Measurements from ENCODE around the gene DTNB. TPM values are rescaled to one million over a fixed set of nuclear protein-coding genes. Genes with fewer than 3 reads are reported as not detected.

DTNB gene
- total RNA-seq, 1 donor = 18.3 TPM

GRCh38 chr2:25595393-25595792 lies 78.0 kb downstream of the DTNB start:
- Histone ChIP-seq H3K4me1 (ENCODE audit: insufficient read depth, low read length) (peaks cover 16% of the 10 kb centered on the region), H3K9me3 (ENCODE audit: low read depth, low read length) (no peaks in the 10 kb centered on the region), H3K4me3 (ENCODE audit: low read length) (no peak overlapping the region), H3K27me3 (ENCODE audit: insufficient read depth, low read length) (no peaks in the 10 kb centered on the region)

GRCh38 chr2:25594991-25595390 lies 78.4 kb downstream of the DTNB start:
- Histone ChIP-seq H3K27me3 (ENCODE audit: insufficient read depth, low read length) (no peaks in the 10 kb centered on the region), H3K4me1 (ENCODE audit: insufficient read depth, low read length) (peaks cover 20% of the 10 kb centered on the region), H3K9me3 (ENCODE audit: low read depth, low read length) (no peaks in the 10 kb centered on the region), H3K4me3 (ENCODE audit: low read length) (no peak overlapping the region)

GRCh38 chr2:25592766-25593292 lies 80.5 kb downstream of the DTNB start:
- H3K4me1 ChIP-seq (ENCODE audit: insufficient read depth, low read length) = peaks cover 20% of the 10 kb centered on the region
- no peaks in the 10 kb centered on the region for H3K9me3 ChIP-seq (ENCODE audit: low read depth, low read length)
- no peak overlapping the region for H3K4me3 ChIP-seq (ENCODE audit: low read length)
- H3K27me3 ChIP-seq (ENCODE audit: insufficient read depth, low read length) = no peaks in the 10 kb centered on the region

- Histone ChIP-seq H3K9me3 (ENCODE audit: low read depth, low read length) (no peaks in the 10 kb centered on the region), H3K4me1 (ENCODE audit: insufficient read depth, low read length) (peaks cover 22% of the 10 kb centered on the region), H3K27me3 (ENCODE audit: insufficient read depth, low read length) (no peaks in the 10 kb centered on the region), H3K4me3 (ENCODE audit: low read length) (no peak overlapping the region)
Measured at GRCh38 chr2:25590921-25591505, 82.4 kb downstream of the DTNB start.

- Histone ChIP-seq H3K27me3 (ENCODE audit: insufficient read depth, low read length) (no peaks in the 10 kb centered on the region), H3K9me3 (ENCODE audit: low read depth, low read length) (no peaks in the 10 kb centered on the region), H3K4me3 (ENCODE audit: low read length) (no peak overlapping the region), H3K4me1 (ENCODE audit: insufficient read depth, low read length) (peaks cover 22% of the 10 kb centered on the region)
Measured at GRCh38 chr2:25589676-25590205, 83.6 kb downstream of the DTNB start.

- H3K27me3 ChIP-seq (ENCODE audit: insufficient read depth, low read length) = no peaks in the 10 kb centered on the region
- peaks cover 22% of the 10 kb centered on the region for H3K4me1 ChIP-seq (ENCODE audit: insufficient read depth, low read length)
- no peaks in the 10 kb centered on the region for H3K9me3 ChIP-seq (ENCODE audit: low read depth, low read length)
- no peak overlapping the region for H3K4me3 ChIP-seq (ENCODE audit: low read length)
Measured at GRCh38 chr2:25588576-25588975, 84.8 kb downstream of the DTNB start.

GRCh38 chr2:25587361-25587760 lies 86.0 kb downstream of the DTNB start:
- Histone ChIP-seq H3K4me1 (ENCODE audit: insufficient read depth, low read length) (peaks cover 28% of the 10 kb centered on the region), H3K27me3 (ENCODE audit: insufficient read depth, low read length) (no peaks in the 10 kb centered on the region), H3K9me3 (ENCODE audit: low read depth, low read length) (no peaks in the 10 kb centered on the region), H3K4me3 (ENCODE audit: low read length) (no peak overlapping the region)

GRCh38 chr2:25586726-25587144 lies 86.6 kb downstream of the DTNB start:
- H3K9me3 ChIP-seq (ENCODE audit: low read depth, low read length) = no peaks in the 10 kb centered on the region
- H3K4me3 ChIP-seq (ENCODE audit: low read length) = no peak overlapping the region
- H3K4me1 ChIP-seq (ENCODE audit: insufficient read depth, low read length) = peaks cover 29% of the 10 kb centered on the region
- H3K27me3 ChIP-seq (ENCODE audit: insufficient read depth, low read length) = no peaks in the 10 kb centered on the region

- H3K4me3 ChIP-seq (ENCODE audit: low read length) = no peak overlapping the region
- no peaks in the 10 kb centered on the region for H3K27me3 ChIP-seq (ENCODE audit: insufficient read depth, low read length)
- peaks cover 24% of the 10 kb centered on the region for H3K4me1 ChIP-seq (ENCODE audit: insufficient read depth, low read length)
- no peaks in the 10 kb centered on the region for H3K9me3 ChIP-seq (ENCODE audit: low read depth, low read length)
Measured at GRCh38 chr2:25585189-25585588, 88.2 kb downstream of the DTNB start.

- no peak overlapping the region for H3K4me3 ChIP-seq (ENCODE audit: low read length)
- H3K9me3 ChIP-seq (ENCODE audit: low read depth, low read length) = no peaks in the 10 kb centered on the region
- no peaks in the 10 kb centered on the region for H3K27me3 ChIP-seq (ENCODE audit: insufficient read depth, low read length)
- H3K4me1 ChIP-seq (ENCODE audit: insufficient read depth, low read length) = peaks cover 19% of the 10 kb centered on the region
Measured at GRCh38 chr2:25582077-25582830, 91.1 kb downstream of the DTNB start.

GRCh38 chr2:25576596-25576995 lies 96.8 kb downstream of the DTNB start:
- Histone ChIP-seq H3K9me3 (ENCODE audit: low read depth, low read length) (no peaks in the 10 kb centered on the region), H3K4me1 (ENCODE audit: insufficient read depth, low read length) (peaks cover under 1% of the 10 kb centered on the region), H3K4me3 (ENCODE audit: low read length) (no peak overlapping the region), H3K27me3 (ENCODE audit: insufficient read depth, low read length) (no peaks in the 10 kb centered on the region)

- no peaks in the 10 kb centered on the region for H3K9me3 ChIP-seq (ENCODE audit: low read depth, low read length)
- no peak overlapping the region for H3K4me3 ChIP-seq (ENCODE audit: low read length)
- peaks cover under 1% of the 10 kb centered on the region for H3K4me1 ChIP-seq (ENCODE audit: insufficient read depth, low read length)
- H3K27me3 ChIP-seq (ENCODE audit: insufficient read depth, low read length) = no peaks in the 10 kb centered on the region
Measured at GRCh38 chr2:25572638-25573037, 100.7 kb downstream of the DTNB start.

GRCh38 chr2:25570161-25570845 lies 103.1 kb downstream of the DTNB start:
- H3K4me3 ChIP-seq (ENCODE audit: low read length) = no peak overlapping the region

GRCh38 chr2:25567406-25567805 lies 106.0 kb downstream of the DTNB start:
- no peak overlapping the region for H3K4me3 ChIP-seq (ENCODE audit: low read length)
- no peaks in the 10 kb centered on the region for H3K27me3 ChIP-seq (ENCODE audit: insufficient read depth, low read length)
- H3K9me3 ChIP-seq (ENCODE audit: low read depth, low read length) = no peaks in the 10 kb centered on the region
- peaks cover 18% of the 10 kb centered on the region for H3K4me1 ChIP-seq (ENCODE audit: insufficient read depth, low read length)

More at GRCh38 chr2:25570161-25570845, 103.1 kb downstream of the DTNB start:
- H3K9me3 ChIP-seq (ENCODE audit: low read depth, low read length) = no peaks in the 10 kb centered on the region
- H3K27me3 ChIP-seq (ENCODE audit: insufficient read depth, low read length) = no peaks in the 10 kb centered on the region
- peaks cover 18% of the 10 kb centered on the region for H3K4me1 ChIP-seq (ENCODE audit: insufficient read depth, low read length)

- no peak overlapping the region for H3K4me3 ChIP-seq (ENCODE audit: low read length)
- H3K9me3 ChIP-seq (ENCODE audit: low read depth, low read length) = no peaks in the 10 kb centered on the region
- peaks cover 18% of the 10 kb centered on the region for H3K4me1 ChIP-seq (ENCODE audit: insufficient read depth, low read length)
- H3K27me3 ChIP-seq (ENCODE audit: insufficient read depth, low read length) = no peaks in the 10 kb centered on the region
Measured at GRCh38 chr2:25566694-25567093, 106.7 kb downstream of the DTNB start.
